Neutrophil (primary cell): ENCODE results near the gene TTC13.

ENCODE experiments used
- H3K27ac ChIP-seq: fragments of 200-600 bp; sonication (generic); 2 replicates; pipeline ENCODE4 v1.5.1; 2016; ENCODE audit warnings: mild to moderate bottlenecking, moderate library complexity
- H3K27me3 ChIP-seq: fragments of 200-600 bp; sonication (generic); 2 replicates; pipeline ENCODE4 v1.6.0; 2016; ENCODE audit warnings: mild to moderate bottlenecking
- H3K36me3 ChIP-seq: fragments of 200-600 bp; sonication (generic); 2 replicates; pipeline ENCODE4 v1.5.1; 2017
- H3K4me1 ChIP-seq, 2 experiments: fragments of 200-600 bp in 1 of 2; sonication (generic) in 1 of 2; 1 replicate in 1 of 2; 2 replicates in 1 of 2; pipeline versions ENCODE4 v1.5.1 to v1.6.1; 2013 to 2016; ENCODE audit warnings: low read depth in 1 of 2, low read length in 1 of 2, mild to moderate bottlenecking in 1 of 2, moderate library complexity in 1 of 2; ENCODE audit not compliant: control insufficient read depth in 1 of 2, insufficient read depth in 1 of 2
- H3K4me3 ChIP-seq, 2 experiments: fragments of 200-600 bp in 1 of 2; sonication (generic) in 1 of 2; 1 replicate in 1 of 2; 2 replicates in 1 of 2; pipeline ENCODE4 v1.5.1; 2013 to 2016; ENCODE audit warnings: low read depth in 1 of 2, low read length in 1 of 2, mild to moderate bottlenecking in 1 of 2, moderate library complexity in 1 of 2
- H3K9me3 ChIP-seq: fragments of 200-600 bp; sonication (generic); 2 replicates; pipeline ENCODE4 v1.5.1; 2016
- CTCF ChIP-seq: fragments of 200-600 bp; sonication (generic); IDR thresholded peaks from 2 replicates; pipeline ENCODE4 v1.5.1; 2016; ENCODE audit warnings: antibody characterized with exemption

TTC13 gene

DNA sequence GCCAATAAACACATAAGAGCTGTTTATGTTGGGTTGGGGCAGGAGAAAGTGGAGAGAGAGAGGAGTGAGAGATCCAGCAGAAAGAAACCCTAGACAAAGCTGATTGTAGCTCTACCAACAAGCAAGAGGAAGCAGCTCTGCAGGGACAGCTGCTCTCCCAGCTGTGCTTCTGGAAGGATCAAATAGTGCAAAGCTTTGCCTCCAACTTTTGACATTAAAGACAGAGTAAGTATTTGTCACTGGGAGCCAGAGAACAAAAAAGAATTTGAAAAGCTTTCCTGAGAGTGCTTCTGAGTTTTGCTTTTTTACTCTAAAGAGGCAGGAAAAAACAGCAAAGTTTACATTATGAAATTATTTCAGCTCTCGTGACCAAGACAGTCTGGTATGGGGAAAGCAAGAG is 81.9 kb downstream of the TTC13 start:
- H3K4me1 ChIP-seq: no peaks in the 10 kb centered on the region
- H3K9me3 ChIP-seq: no peaks in the 10 kb centered on the region
- H3K27ac ChIP-seq: no peak overlapping the region
- H3K36me3 ChIP-seq: peaks cover 5% of the 10 kb centered on the region
- H3K4me3 ChIP-seq: no peak overlapping the region
- peaks cover 46% of the 10 kb centered on the region for H3K27me3 ChIP-seq
- no peak for TF ChIP-seq CTCF

DNA sequence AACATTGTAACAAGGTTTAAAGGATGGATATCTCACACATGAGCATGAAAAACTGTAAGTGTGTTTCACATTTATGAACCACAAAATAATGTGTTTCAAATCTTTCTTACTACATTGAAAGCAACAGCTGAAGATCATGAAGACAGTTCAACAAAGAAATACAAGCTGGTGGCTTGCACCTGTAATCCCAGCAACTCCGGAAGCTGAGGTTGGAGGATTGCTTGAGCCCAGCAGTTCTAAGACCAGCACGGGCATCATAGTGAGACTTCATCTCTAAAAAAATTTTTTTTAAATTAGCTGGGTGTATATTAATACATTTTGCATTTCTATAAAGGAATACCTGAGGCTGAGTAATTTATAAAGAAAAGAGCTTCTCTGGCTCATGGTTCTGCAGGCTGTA is 83.2 kb downstream of the TTC13 start:
- no peaks in the 10 kb centered on the region for H3K36me3 ChIP-seq
- H3K27ac ChIP-seq: no peak overlapping the region
- TF ChIP-seq CTCF: no peak
- no peaks in the 10 kb centered on the region for H3K4me1 ChIP-seq
- no peaks in the 10 kb centered on the region for H3K9me3 ChIP-seq
- no peak overlapping the region for H3K4me3 ChIP-seq
- H3K27me3 ChIP-seq: peaks cover 57% of the 10 kb centered on the region

DNA sequence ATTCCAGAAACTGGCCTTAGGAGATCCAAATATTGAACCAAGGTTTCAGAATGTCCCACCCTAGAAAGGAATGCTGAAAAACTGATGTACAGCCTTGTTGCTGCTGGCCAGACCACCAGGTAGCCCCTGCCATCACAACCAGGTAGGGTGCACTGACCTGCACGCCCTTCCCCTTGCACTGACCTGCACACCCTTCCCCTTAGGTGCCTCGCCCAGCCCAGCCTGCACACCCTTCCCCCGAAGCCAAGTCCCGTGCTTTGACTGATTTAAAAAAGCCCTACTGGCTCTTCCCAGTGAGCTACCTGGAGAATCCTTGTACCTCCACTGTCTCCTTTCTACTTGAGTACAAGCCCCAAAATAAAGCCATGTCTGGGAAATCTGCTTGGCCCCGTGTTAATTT is 84.0 kb downstream of the TTC13 start:
- no peaks in the 10 kb centered on the region for H3K36me3 ChIP-seq
- H3K4me1 ChIP-seq: no peaks in the 10 kb centered on the region
- no peaks in the 10 kb centered on the region for H3K9me3 ChIP-seq
- no peak overlapping the region for H3K27ac ChIP-seq
- peaks cover 59% of the 10 kb centered on the region for H3K27me3 ChIP-seq
- H3K4me3 ChIP-seq: no peak overlapping the region
- no peak for TF ChIP-seq CTCF

DNA sequence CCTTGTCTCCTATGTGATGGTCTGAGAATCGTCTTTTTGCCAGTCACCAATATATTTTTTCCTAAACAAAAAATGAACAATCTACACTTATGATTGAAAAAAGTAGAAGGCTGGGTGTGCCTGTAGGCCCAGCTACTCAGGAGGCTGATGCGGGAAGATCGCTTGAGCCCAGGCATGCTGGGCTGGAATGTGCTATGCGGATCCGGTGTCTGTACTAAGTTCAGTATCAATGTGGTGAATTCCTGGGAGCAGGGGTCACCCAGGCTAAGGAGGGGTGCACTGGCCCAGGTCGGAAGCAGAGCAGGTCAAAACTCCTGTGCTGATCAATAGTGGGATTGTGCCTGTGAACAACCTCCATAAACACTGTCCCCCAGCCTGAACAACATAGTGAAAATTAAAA is 84.6 kb downstream of the TTC13 start:
- no peak overlapping the region for H3K27ac ChIP-seq
- H3K4me3 ChIP-seq: no peak overlapping the region
- H3K36me3 ChIP-seq: no peaks in the 10 kb centered on the region
- H3K9me3 ChIP-seq: no peaks in the 10 kb centered on the region
- TF ChIP-seq CTCF: no peak
- H3K4me1 ChIP-seq: no peaks in the 10 kb centered on the region
- H3K27me3 ChIP-seq: peaks cover 56% of the 10 kb centered on the region

DNA sequence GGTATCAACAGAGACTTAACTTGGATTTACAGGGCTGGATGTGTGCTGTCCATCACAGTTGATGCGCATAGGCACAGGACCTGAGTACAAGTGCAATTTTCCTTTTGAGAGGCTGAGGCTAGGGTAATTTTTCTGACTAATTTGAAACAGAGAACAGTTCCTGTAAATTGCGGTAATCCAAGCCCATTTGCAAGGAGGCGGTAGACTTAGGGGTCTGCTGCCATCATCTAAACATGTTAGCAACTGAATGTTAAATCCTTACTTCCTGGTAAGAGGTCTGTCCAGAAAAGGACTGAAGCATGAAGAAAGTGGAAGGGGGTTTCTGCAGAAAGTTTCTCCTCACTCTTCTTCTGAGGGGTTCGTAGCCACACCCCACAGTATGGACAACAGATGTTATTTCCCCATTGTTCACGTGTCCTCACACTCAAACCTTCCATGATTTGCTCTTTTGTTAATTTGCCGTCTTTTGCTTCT is 86.6 kb downstream of the TTC13 start:
- no peaks in the 10 kb centered on the region for H3K9me3 ChIP-seq
- H3K4me1 ChIP-seq: no peaks in the 10 kb centered on the region
- no peaks in the 10 kb centered on the region for H3K36me3 ChIP-seq
- TF ChIP-seq CTCF: no peak
- peaks cover 52% of the 10 kb centered on the region for H3K27me3 ChIP-seq
- no peak overlapping the region for H3K4me3 ChIP-seq
- no peak overlapping the region for H3K27ac ChIP-seq

DNA sequence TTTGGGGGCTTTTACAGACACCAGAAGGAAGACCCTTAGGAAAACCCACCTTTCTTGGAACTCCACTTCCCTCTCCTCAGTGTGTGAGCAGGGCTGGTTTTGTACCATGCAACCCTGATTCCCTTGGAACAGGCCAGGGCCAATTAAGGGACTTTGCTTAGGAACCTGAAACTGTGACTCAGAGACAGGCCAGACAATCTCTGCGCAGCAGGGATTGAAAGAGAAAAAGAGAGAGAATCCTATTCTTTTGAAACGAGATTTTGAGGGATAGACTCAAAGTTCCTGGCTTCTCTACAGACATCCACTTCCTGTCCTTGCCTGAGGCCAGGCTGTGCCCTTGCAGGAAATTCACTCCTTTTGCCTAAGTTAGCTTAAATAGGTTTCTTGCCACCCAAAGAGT is 87.2 kb downstream of the TTC13 start:
- H3K9me3 ChIP-seq: no peaks in the 10 kb centered on the region
- no peaks in the 10 kb centered on the region for H3K36me3 ChIP-seq
- no peak for TF ChIP-seq CTCF
- H3K4me3 ChIP-seq: no peak overlapping the region
- no peaks in the 10 kb centered on the region for H3K4me1 ChIP-seq
- H3K27ac ChIP-seq: no peak overlapping the region
- H3K27me3 ChIP-seq: peaks cover 52% of the 10 kb centered on the region
